Gastrocnemius medialis (tissue), 4 donors: Measurements from ENCODE around the gene RGMB. TPM values are rescaled to one million over a fixed set of nuclear protein-coding genes. Genes with fewer than 3 reads are reported as not detected.
A peak's percentile ranks its signal among the peaks of the same experiment; 100 is the strongest.

Source experiments
- ATAC-seq, 2 donors: fragments of 150-250 bp; one replicate each; pipeline ENCODE4 v1.9.1; 2016
- DNase-seq, 2 donors: peaks; one replicate each; pipeline ENCODE4 v3.0.0-alpha.2; 2019
- H3K27ac ChIP-seq, 4 donors: fragments of 200-600 bp; sonication (generic); 1 replicate in 1 of 4; 2 replicates in 3 of 4; pipeline ENCODE4 v1.5.1; 2016 to 2018; ENCODE audit warnings: mild to moderate bottlenecking in 2 of 4, moderate library complexity in 1 of 4
- H3K27me3 ChIP-seq, 3 donors: fragments of 200-600 bp; sonication (generic) in 2 of 3; 1 replicate in 1 of 3; 2 replicates in 2 of 3; pipeline versions ENCODE4 v1.5.1 to v1.6.0; 2016 to 2019; ENCODE audit warnings: mild to moderate bottlenecking in 1 of 3, moderate library complexity in 1 of 3
- H3K36me3 ChIP-seq, 2 donors: fragments of 200-600 bp; sonication (generic) in 1 of 2; one replicate each; pipeline ENCODE4 v1.5.1; 2017 to 2018
- H3K4me1 ChIP-seq, 2 donors: fragments of 200-600 bp; sonication (generic) in 1 of 2; one replicate each; pipeline ENCODE4 v1.5.1; 2016 to 2017; ENCODE audit warnings: mild to moderate bottlenecking in 2 of 2
- H3K4me3 ChIP-seq, 4 donors: fragments of 200-600 bp; sonication (generic) in 3 of 4; 1 replicate in 1 of 4; 2 replicates in 3 of 4; pipeline ENCODE4 v1.5.1; 2016 to 2019; ENCODE audit warnings: mild to moderate bottlenecking in 2 of 4
- H3K9me3 ChIP-seq, 3 donors: fragments of 200-600 bp; sonication (generic) in 2 of 3; 1 replicate in 1 of 3; 2 replicates in 2 of 3; pipeline ENCODE4 v1.5.1; 2016 to 2019
- CTCF ChIP-seq, 5 experiments: fragments of 450-650 bp in 3 of 5; fragments of 200-600 bp in 2 of 5; sonication (generic) in 2 of 5; IDR thresholded peaks in 4 of 5; conservative IDR thresholded peaks in 1 of 5; 1 replicate in 4 of 5; 2 replicates in 1 of 5; pipeline ENCODE4 v1.5.1; 2016 to 2019; ENCODE audit warnings: antibody characterized with exemption in 5 of 5, mild to moderate bottlenecking in 3 of 5, moderate library complexity in 3 of 5
- POLR2A ChIP-seq, 2 donors: fragments of 450-650 bp; IDR thresholded peaks; one replicate each; pipeline ENCODE4 v1.6.1; 2017; ENCODE audit warnings: antibody characterized with exemption in 2 of 2, mild to moderate bottlenecking in 2 of 2, moderate library complexity in 2 of 2
- in situ Hi-C, 4 donors: fragments of 200-750 bp; cut with MboI; loops; one replicate each; pipeline versions ENCODE4 v1.15.0 to v1.8.0; 2017; ENCODE audit warnings: low sequenced_read_pairs in 4 of 4
- intact Hi-C: fragments of 100-400 bp; cut with DNase I; formaldehyde crosslinking; loops from one replicate; pipeline ENCODE4 v1.15.1; 2023; ENCODE audit warnings: low total_unique reads
- total RNA-seq, 4 donors: library from RNA; depleted of rRNA; stranded (reverse); fragments of >200 nt; gene quantifications; one replicate each; pipeline versions ENCODE4 v1.1.0 to v1.2.3, GENCODE V29; 2016

The RGMB gene
- total RNA-seq, 4 donors from 2014 or later = 11.2 to 57.8 (median 25.9) TPM

GRCh38 chr5:98769210-98769958 is 4.1 kb upstream of the RGMB start:
- in situ Hi-C loops (loop anchor here in 1 of 4 donors (25.0 kb wide), 1 partner anchor 1582 kb away; the partner anchor contains the start of gene RIOK2), intact Hi-C loops (loop anchor here (2.0 to 5.0 kb wide), 3 partner anchors 27 to 1539 kb away; no protein-coding TSS in a partner anchor)
- TF ChIP-seq CTCF (IDR thresholded peaks at IDR 0.05 in 4 of 5, conservative IDR thresholded peaks at IDR 0.05 in 1 of 5) = peak in 4 of 5 experiments; percentile 36 to 79 (median 74)
- no peak for TF ChIP-seq POLR2A (IDR thresholded peaks at IDR 0.05)
- Histone ChIP-seq H3K27ac (peak overlapping the region; percentile 77 to 97 (median 88)), H3K4me1 (peaks cover 8 to 13% of the 10 kb centered on the region in 2 donors), H3K4me3 (peak overlapping the region; percentile 68 to 86 (median 74)), H3K9me3 (no peaks in the 10 kb centered on the region), H3K36me3 (no peaks in the 10 kb centered on the region), H3K27me3 (no peaks in the 10 kb centered on the region)
- ATAC-seq = no peak
- DNase-seq = peak; percentile 7 to 22

GRCh38 chr5:98769959-98770208 is 3.6 kb upstream of the RGMB start:
- ATAC-seq (no peak), DNase-seq (no peak)
- intact Hi-C loops (loop anchor here (2.0 to 10.0 kb wide), 5 partner anchors 17 to 1965 kb away; partner anchors contain the start of gene ERAP1), in situ Hi-C loops (loop anchor here in 3 of 4 donors (10.0 to 25.0 kb wide), 3 partner anchors 155 to 1583 kb away; partner anchors contain the start of genes CHD1 (in 1 of the 3) and RIOK2 (in 1 of the 3))
- H3K36me3 ChIP-seq = no peaks in the 10 kb centered on the region
- no peaks in the 10 kb centered on the region for H3K9me3 ChIP-seq
- H3K27me3 ChIP-seq = no peaks in the 10 kb centered on the region
- peak overlapping the region; percentile 68 to 86 (median 74) for H3K4me3 ChIP-seq
- peaks cover 9 to 15% of the 10 kb centered on the region in 2 donors for H3K4me1 ChIP-seq
- TF ChIP-seq CTCF (IDR thresholded peaks at IDR 0.05 in 4 of 5, conservative IDR thresholded peaks at IDR 0.05 in 1 of 5) (no peak), POLR2A (IDR thresholded peaks at IDR 0.05) (no peak)
- H3K27ac ChIP-seq = peak overlapping the region; percentile 77 to 97 (median 88)

- DNase-seq (peak; percentile 43 to 48), ATAC-seq (peak in 1 of 2 donors; percentile 16)
- in situ Hi-C loops = loop anchor here in 3 of 4 donors (10.0 to 25.0 kb wide), 3 partner anchors 154 to 1583 kb away; partner anchors contain the start of genes CHD1 (in 1 of the 3) and RIOK2 (in 1 of the 3)
- Histone ChIP-seq H3K36me3 (no peaks in the 10 kb centered on the region), H3K27ac (peak overlapping the region; percentile 77 to 97 (median 88)), H3K4me1 (peaks cover 14 to 20% of the 10 kb centered on the region in 2 donors), H3K4me3 (peak overlapping the region; percentile 68 to 86 (median 74)), H3K9me3 (no peaks in the 10 kb centered on the region), H3K27me3 (no peaks in the 10 kb centered on the region)
- TF ChIP-seq CTCF (IDR thresholded peaks at IDR 0.05 in 4 of 5, conservative IDR thresholded peaks at IDR 0.05 in 1 of 5) (peak in 1 of 5 experiments; percentile 8), POLR2A (IDR thresholded peaks at IDR 0.05) (no peak)
- intact Hi-C loops = loop anchor here (2.0 to 10.0 kb wide), 2 partner anchors 16 to 1966 kb away; partner anchors contain the start of gene ERAP1
Measured at GRCh38 chr5:98770209-98770910, 3.1 kb upstream of the RGMB start.

GRCh38 chr5:98770911-98771322 is 2.5 kb upstream of the RGMB start:
- Histone ChIP-seq H3K27me3 (no peaks in the 10 kb centered on the region), H3K4me3 (peak overlapping the region; percentile 68 to 86 (median 74)), H3K9me3 (no peaks in the 10 kb centered on the region), H3K4me1 (peaks cover 19 to 26% of the 10 kb centered on the region in 2 donors), H3K27ac (peak overlapping the region; percentile 77 to 97 (median 88)), H3K36me3 (no peaks in the 10 kb centered on the region)
- ATAC-seq (no peak), DNase-seq (no peak)
- no peak for TF ChIP-seq POLR2A (IDR thresholded peaks at IDR 0.05)
- TF ChIP-seq CTCF (IDR thresholded peaks at IDR 0.05 in 4 of 5, conservative IDR thresholded peaks at IDR 0.05 in 1 of 5) = no peak
- intact Hi-C loops (loop anchor here (2.0 to 10.0 kb wide), 2 partner anchors 16 to 1966 kb away; partner anchors contain the start of gene ERAP1), in situ Hi-C loops (loop anchor here in 3 of 4 donors (10.0 to 25.0 kb wide), 3 partner anchors 154 to 1584 kb away; partner anchors contain the start of genes CHD1 (in 1 of the 3) and RIOK2 (in 1 of the 3))
